Mucosa of rectum (tissue), 2 donors: ENCODE results near the gene MAP3K7.

Source experiments
- H3K27ac ChIP-seq, 2 donors: one replicate each; pipeline ENCODE4 v1.7.0; 2013; ENCODE audit warnings: inconsistent platforms in 2 of 2, low read depth in 2 of 2, low read length in 2 of 2
- H3K27me3 ChIP-seq, 2 donors: one replicate each; pipeline ENCODE4 v1.7.0; 2013; ENCODE audit warnings: low read length in 2 of 2; ENCODE audit not compliant: control insufficient read depth in 2 of 2, insufficient read depth in 2 of 2
- H3K36me3 ChIP-seq, 2 donors: one replicate each; pipeline ENCODE4 v1.7.0; 2013; ENCODE audit warnings: low read length in 2 of 2; ENCODE audit not compliant: control insufficient read depth in 2 of 2, insufficient read depth in 2 of 2
- H3K4me1 ChIP-seq, 2 donors: one replicate each; pipeline ENCODE4 v1.7.0; 2013; ENCODE audit warnings: low read length in 2 of 2, mild to moderate bottlenecking in 1 of 2; ENCODE audit not compliant: control insufficient read depth in 2 of 2, insufficient read depth in 2 of 2
- H3K4me3 ChIP-seq, 2 donors: one replicate each; pipeline ENCODE4 v1.7.0; 2013; ENCODE audit warnings: low read length in 2 of 2
- H3K9ac ChIP-seq, 2 donors: one replicate each; pipeline ENCODE4 v1.7.0; 2013; ENCODE audit warnings: low read length in 2 of 2, low read depth in 1 of 2, mild to moderate bottlenecking in 1 of 2
- H3K9me3 ChIP-seq, 2 donors: one replicate each; pipeline ENCODE4 v1.7.0; 2013; ENCODE audit warnings: low read length in 2 of 2; ENCODE audit not compliant: control insufficient read depth in 2 of 2
- donor health status: healthy.
- donor health status: Normal muscosa, but diverticular disease.

MAP3K7 gene

DNA sequence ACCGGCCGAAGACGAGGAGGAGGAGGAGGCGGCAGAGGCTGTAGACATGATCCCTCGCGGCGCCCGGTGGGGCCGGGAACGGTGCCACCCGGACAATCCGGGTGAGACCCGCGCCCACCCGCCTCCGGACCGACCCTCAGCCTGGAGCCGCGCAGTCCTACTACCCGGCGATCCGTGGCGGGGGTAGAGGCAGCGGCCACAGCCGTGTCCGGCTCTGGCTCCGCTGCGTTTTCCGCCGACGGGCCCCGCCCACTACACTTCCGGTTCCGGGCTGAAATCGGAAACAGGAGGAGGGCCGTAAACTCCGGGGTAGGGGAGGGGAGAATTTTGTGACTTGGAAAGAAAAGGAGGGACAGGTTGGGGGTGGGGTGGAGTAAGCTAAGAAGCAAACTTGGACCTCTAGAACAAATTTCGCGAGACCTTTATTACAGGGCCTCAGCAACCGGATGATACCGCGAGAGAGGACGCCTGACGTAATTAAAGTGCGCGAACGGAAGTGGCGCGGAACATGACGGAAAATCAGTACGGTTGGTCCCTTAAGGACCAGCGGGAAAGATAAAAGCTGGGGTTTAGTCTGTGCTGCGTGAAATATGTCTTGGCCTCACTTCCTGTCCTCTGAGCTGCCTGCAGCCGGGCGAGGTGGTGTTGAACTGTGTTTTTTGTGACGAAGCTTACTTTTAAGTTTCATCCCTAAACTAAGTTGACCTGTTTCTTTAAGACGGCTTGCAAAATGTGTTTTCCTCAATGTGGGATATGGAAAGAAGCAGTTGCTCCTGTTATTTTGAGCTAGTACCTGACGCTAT is at the start of gene MAP3K7:
Gene MAP3K7 (minus strand): TSS at position 237 of the 803 bp plus-strand sequence. CDS start 189 bp downstream, at position 48.
- Histone ChIP-seq H3K4me3 (peak within 1 kb of the TSS; percentile 94 to 95), H3K4me1 (peaks cover 9 to 10% of the 10 kb centered on the region in 2 donors), H3K27me3 (peaks cover 0 to 5% of the 10 kb centered on the region in 2 donors), H3K9me3 (no peaks in the 10 kb centered on the region), H3K27ac (peak within 1 kb of the TSS; percentile 93 to 96), H3K9ac (peak within 1 kb of the TSS; percentile 90 to 93), H3K36me3 (no peaks in the 10 kb centered on the region)

DNA sequence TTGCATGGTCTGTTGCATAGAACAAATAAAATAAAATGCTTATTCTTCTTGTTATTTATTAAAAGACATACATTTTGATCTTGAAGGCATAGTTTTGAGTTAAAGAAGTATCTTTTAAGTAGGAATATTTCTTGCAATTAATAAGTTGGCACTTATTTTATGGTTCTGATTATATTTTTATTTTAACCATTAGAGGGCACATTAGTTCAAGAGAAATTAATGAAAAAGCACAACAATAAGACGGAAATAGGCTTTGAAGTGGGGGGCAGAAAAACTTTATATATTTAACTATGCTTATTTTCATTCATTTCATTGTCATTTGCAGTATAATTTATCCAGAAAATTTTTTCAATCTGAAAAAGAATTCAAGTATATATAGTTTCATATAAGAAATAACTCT is 44.2 kb upstream of the MAP3K7 start:
- no peak overlapping the region for H3K4me3 ChIP-seq
- no peaks in the 10 kb centered on the region for H3K9me3 ChIP-seq
- no peak overlapping the region for H3K27ac ChIP-seq
- H3K4me1 ChIP-seq = no peaks in the 10 kb centered on the region
- H3K36me3 ChIP-seq = no peaks in the 10 kb centered on the region
- H3K9ac ChIP-seq = no peak overlapping the region
- H3K27me3 ChIP-seq = no peaks in the 10 kb centered on the region

DNA sequence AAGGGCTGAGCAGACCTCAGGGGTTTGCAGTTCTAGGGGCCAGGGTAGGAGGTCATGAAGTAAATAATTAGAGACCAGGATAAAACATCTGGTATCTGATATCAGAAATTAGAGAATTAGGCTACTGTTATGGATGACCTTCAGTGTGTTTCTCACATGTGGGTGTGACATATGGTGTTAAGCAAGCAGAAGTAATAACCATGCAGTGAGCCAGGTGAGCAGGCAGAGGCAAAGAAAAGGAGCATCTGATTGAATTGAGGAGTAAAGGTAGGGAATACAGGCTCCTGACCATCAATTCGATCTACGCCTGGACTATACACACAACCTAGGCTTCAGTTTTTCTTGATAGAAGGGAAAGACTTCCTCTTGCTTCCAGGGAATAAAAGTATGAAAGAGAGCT is 34.7 kb upstream of the MAP3K7 start:
- Histone ChIP-seq H3K4me1 (no peaks in the 10 kb centered on the region), H3K36me3 (no peaks in the 10 kb centered on the region), H3K9me3 (no peaks in the 10 kb centered on the region), H3K27me3 (peaks cover 8% of the 10 kb centered on the region in 2 donors), H3K27ac (no peak overlapping the region), H3K9ac (no peak overlapping the region), H3K4me3 (no peak overlapping the region)

DNA sequence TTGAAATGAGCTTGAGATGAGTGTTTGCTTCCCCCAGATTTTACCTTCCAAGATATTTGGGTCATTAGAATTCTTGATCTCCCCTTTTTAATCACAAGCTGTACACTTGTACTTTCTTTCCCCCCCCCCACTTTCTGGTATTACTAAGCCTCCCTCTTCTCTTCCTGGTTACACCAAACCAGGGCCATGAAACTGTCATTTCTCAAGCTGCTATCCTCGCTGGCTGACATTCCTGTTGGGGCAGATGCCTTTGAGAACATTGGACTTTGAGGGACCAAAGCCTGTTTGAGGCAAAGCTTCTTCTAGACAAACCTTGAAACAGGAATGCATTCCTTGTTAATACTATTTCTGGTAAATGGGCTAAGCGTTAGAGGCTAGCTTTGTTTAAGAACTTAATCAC is 32.3 kb upstream of the MAP3K7 start:
- Histone ChIP-seq H3K9ac (no peak overlapping the region), H3K27ac (no peak overlapping the region), H3K4me3 (no peak overlapping the region), H3K36me3 (no peaks in the 10 kb centered on the region), H3K9me3 (no peaks in the 10 kb centered on the region), H3K4me1 (no peaks in the 10 kb centered on the region), H3K27me3 (peaks cover 8 to 11% of the 10 kb centered on the region in 2 donors)

DNA sequence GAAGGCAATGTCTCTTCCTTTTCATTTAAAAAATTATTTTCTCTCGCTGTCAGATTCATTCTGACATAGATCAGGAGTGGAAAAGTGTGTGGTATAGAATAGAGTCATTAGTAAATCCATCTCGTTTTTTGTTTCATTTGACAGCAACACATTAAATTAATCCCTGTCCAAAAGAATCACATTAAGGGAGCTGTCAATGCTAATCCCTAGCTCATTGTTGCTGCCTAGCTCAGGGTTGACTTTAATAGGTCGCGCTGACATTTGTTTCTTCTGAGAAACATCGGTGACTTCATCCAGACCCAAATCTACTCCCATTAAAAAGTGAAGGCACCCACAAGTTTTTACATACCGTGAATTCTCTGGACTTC is 25.4 kb upstream of the MAP3K7 start:
- Histone ChIP-seq H3K36me3 (no peaks in the 10 kb centered on the region), H3K9me3 (no peaks in the 10 kb centered on the region), H3K4me3 (no peak overlapping the region), H3K27me3 (peaks cover 13 to 16% of the 10 kb centered on the region in 2 donors), H3K9ac (no peak overlapping the region), H3K4me1 (peaks cover 0 to 3% of the 10 kb centered on the region in 2 donors), H3K27ac (no peak overlapping the region)

DNA sequence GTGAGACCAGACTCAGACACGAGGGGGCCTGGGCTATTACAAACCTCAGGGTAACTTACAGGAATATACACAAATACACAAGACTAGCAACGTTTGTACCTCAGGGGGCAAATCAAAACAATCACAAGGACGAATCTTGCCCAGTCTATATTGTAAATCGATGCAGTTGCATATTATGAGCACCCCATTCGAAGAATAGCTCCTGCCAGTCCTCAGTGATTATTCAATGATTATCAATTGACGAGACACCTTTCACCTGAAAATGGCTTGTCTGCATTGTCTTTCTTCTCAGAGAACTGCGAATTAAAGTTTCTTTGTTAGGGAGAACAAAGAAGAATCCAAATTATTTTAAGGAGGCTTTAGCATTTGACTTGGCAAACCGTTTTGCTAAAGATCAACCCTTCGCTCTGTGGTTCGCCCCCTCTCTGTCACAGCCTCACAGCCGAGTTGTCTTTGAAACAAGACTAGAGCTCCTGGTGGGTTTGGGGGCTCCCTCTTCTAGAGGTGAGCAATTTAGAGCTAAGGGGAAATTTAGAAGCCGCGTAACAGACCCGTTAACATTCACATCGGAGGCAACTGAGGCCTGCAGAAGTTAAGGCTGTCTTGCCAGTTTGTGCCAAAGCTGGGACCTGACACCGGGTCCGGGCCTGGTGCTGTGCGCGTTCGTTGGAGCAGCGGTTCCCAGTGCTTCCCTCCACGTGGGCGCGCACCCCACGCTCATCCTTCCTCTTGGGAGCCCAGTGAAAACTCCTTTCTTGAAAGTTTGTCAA is 24.9 kb upstream of the MAP3K7 start:
- no peak overlapping the region for H3K9ac ChIP-seq
- peak overlapping the region; percentile 56 to 73 for H3K4me3 ChIP-seq
- peaks cover 13% of the 10 kb centered on the region in 2 donors for H3K27me3 ChIP-seq
- H3K4me1 ChIP-seq = peaks cover 0 to 3% of the 10 kb centered on the region in 2 donors
- H3K27ac ChIP-seq = no peak overlapping the region
- no peaks in the 10 kb centered on the region for H3K9me3 ChIP-seq
- H3K36me3 ChIP-seq = no peaks in the 10 kb centered on the region

DNA sequence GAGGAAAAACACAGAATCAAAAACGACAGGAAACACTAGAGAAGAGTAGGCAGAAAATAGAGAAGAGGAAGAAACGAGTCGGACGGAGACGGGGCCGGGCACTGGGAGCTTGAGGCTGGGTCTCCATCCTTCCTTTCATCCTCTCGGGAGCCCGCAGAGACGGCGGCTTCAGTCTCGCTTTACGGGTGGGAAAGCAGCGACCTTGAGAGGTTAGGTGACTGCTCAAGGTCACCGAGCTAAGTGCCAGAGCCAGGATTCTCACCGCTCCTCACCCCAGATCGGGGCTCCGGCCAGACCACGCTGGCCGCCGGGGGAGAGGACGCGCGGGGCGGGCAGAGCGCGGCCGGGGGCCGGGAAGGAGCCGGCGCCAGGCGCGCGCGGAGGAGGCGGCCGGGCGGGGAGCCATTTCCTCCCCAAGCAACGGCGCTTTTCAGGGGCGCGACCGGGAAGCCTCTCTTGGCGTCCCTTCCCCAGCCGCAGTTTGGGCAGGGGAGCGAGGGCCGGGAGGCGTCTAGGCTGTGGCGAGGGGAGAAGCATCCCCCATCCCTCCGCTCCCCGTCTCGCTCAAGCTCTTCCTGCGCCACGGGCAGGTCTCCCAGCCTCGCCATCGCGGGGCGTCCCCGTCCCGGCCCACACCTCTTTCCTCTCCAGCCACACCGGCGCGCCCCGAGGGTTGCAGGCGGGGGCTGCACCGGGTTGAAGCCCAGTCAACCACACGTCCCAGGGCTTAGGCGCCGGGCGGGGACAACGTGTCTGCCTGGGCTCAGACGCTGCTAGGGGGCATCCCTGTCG is 24.1 kb upstream of the MAP3K7 start:
- H3K9me3 ChIP-seq = no peaks in the 10 kb centered on the region
- H3K36me3 ChIP-seq = no peaks in the 10 kb centered on the region
- H3K27me3 ChIP-seq = peaks cover 13% of the 10 kb centered on the region in 2 donors
- peak overlapping the region; percentile 23 to 34 for H3K27ac ChIP-seq
- H3K4me3 ChIP-seq = peak overlapping the region; percentile 56 to 73
- peak overlapping the region; percentile 32 to 36 for H3K9ac ChIP-seq
- H3K4me1 ChIP-seq = peaks cover 0 to 3% of the 10 kb centered on the region in 2 donors

DNA sequence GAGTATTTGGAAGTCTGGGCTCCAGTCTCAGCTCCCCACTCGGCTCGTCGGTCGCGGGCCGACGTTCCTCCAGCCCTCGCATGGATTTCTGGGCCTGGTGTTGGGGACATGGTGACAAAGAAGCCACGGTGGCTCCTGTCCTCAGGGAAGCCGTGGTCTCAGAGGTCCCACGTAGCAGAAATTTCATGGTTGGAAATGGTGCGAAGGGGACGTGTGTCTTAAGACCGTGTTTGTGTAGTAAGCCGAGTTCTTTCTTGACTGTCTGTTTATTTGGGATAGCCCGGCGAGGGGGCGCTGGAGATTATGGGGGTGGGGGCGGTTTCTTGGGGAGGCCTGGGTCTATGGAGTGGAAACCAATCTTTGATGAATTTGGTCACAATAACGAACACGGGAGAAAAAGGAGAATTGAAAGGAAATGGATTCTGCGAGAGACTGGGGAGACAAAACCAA is 23.5 kb upstream of the MAP3K7 start:
- Histone ChIP-seq H3K27me3 (peaks cover 13% of the 10 kb centered on the region in 2 donors), H3K9ac (peak overlapping the region in 1 of 2 donors; percentile 32)

DNA sequence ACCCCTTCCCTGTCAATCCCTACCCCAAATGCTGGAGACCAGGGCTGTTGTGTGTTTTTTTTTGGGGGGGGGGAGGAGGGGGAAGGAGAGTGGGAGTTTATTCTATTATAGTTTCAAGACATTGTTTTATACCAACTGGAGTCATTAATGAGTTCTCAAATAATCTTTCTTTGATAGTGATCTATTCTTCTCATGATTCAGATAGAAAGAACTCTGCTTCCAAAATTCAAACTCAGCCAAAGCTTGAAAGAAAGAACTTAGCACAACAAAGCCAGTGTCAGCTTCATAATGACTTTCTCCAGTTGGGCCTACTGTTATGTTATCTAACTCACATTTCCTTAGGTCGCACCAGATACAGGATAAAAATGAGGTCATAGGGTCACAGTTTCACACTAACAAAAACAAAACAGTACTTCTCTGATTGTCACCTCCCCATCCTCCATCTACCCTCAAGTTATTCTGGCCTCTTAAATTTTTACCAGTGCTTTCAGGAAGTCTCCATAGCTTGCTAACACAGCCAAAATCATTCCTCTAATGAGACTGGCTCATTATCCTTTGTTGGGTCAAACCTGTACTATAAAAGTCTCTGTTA is 19.0 kb upstream of the MAP3K7 start:
- Histone ChIP-seq H3K9me3 (no peaks in the 10 kb centered on the region), H3K4me1 (no peaks in the 10 kb centered on the region), H3K4me3 (no peak overlapping the region), H3K36me3 (no peaks in the 10 kb centered on the region), H3K27ac (no peak overlapping the region), H3K27me3 (peaks cover 0 to 7% of the 10 kb centered on the region in 2 donors), H3K9ac (no peak overlapping the region)

More for the DNA sequence above, 23.5 kb upstream of the MAP3K7 start:
- Histone ChIP-seq H3K4me3 (peak overlapping the region; percentile 56 to 73), H3K27ac (peak overlapping the region; percentile 23 to 34), H3K36me3 (no peaks in the 10 kb centered on the region), H3K4me1 (peaks cover 0 to 3% of the 10 kb centered on the region in 2 donors), H3K9me3 (no peaks in the 10 kb centered on the region)
